NCI-H345 treated with DMSO at 0.1 percent for 48 hours (cell line): ENCODE measurements around the gene SYPL1.
A peak's percentile ranks its signal among the peaks of the same experiment; 100 is the strongest.

ENCODE experiments used
- DNase-seq: peaks from one replicate; lab custom pipeline; 2025; ENCODE audit not compliant: unreplicated experiment; lab: John Stamatoyannopoulos, UW

SYPL1 gene

GRCh38 chr7:106054156-106054910 lies 57.8 kb downstream of the SYPL1 start:
- no peak for DNase-seq

DNA sequence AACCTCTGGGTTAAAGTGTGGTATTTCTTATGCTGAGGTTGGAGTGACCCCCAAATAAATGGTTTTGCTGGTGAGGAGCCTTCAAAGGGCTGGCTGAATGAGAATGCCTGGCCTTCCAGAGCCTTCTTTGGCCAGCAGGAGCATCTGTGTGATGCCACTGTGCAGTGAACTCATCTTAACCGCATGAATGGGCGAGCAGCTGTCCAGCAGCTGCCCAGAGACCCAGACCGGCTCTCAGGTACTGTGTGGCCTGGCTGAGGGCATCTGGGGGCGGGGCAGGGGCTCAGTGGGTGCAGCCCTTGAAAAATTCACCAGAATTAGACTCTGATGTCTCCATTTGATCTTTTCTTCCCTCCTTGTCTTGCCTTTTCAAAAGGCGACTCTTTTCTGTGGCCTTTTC lies 59.0 kb downstream of the SYPL1 start:
- no peak for DNase-seq

DNA sequence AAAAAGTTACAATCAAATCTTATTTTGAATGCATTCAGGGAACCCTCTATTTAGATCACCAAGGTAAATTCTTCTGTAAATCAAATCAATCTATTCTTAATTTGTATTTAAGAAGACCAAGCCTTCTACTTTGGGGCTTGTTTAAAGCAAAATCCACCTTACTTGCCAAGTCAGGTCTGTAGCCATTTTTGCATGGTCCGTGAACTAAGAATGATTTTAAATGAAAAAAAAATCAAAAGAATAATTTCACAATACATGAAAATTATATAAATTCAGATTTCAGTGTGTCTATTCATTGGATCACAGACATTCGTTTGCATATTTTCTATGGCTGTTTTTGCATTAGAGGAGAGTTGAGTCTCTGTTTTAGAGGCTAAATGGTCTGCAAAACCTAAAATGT lies 59.4 kb downstream of the SYPL1 start:
- no peak for DNase-seq

DNA sequence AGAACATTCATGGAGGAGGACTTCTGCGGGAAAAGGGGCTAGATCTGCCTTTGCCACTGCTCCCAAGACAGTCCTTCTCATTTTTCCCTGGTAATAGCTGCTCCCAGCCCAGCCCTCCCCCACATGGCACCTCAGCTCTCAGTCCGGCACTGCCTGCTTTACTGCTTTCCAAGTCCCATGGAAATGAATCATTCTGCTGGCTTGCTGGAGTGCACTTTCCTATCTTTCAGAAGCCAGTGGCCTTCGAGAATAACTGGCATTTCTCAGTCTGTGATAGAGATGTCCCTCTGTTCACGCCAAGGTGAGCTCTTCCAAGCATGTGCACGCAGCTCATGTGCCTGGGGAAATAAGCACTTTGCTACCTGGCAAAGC lies 61.4 kb downstream of the SYPL1 start:
- no peak for DNase-seq

- no peak for DNase-seq
Observed at GRCh38 chr7:106050002-106050745, 61.9 kb downstream of the SYPL1 start.

DNA sequence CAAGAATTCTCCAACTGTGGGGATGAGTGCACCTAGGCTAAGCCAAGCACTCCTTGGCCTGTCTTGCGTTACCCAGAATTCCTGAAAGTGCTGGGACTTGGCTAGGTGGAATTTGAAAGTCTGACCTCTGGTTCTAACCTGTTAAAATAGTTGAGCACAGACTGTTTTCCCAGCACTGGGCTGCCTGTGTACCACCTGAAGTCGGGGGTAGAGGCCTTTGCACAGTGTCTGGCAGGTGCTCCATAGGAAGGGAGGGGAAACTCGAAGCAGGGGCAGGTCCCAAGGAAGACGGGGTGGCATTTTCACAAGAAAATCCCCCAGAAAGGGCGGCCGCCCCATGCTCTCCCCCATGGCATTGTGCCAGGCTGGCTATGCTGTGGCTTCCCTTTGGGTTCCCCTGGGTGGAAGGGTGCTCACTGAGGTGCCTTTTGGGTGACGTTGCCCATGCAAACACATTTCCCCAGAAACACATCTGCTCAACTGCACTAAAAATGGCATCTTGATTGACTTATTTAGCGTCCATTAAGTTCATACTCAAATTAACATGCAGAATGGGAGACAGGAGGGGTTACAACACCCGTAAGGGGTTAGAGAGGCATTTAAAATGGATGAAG lies 62.9 kb downstream of the SYPL1 start:
- no peak for DNase-seq

DNA sequence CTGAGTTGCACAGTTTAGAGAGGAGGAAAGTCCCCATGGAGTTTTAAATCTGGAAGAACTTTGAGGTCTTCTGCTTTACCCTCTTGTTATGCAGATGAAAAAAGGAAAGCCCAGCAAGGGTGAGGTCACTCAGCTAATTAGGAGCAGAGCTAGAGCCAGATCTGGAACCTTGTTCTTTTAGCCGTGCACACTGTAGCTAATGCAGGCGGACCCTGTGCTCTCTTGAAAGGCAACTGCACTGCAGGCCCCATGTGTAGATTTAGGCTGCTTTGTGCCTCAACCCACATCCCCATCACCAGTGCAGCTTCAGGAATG lies 63.4 kb downstream of the SYPL1 start:
- DNase-seq, result no peak

GRCh38 chr7:106047818-106048705 lies 64.0 kb downstream of the SYPL1 start:
- peak; percentile 28 for DNase-seq

DNA sequence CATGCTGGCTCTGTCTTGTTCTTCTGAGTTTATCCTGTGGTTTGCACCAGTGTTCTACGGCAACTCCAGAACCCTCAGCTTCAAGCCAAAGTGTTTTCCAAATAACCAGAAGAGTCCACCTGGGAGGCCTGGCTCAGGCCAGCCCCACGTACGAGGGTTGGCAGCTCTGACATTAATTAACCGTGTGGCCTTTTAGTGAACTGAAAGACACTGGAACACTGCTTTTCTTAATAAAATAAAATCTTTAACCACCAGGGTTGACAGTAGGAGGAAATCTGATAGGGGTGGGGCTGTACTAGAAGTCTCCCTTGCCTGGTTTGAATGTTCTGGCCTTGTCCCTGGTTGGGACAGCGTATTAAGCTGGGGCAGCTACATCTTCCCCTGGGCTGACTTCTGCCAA lies 64.9 kb downstream of the SYPL1 start:
- no peak for DNase-seq

- DNase-seq, result no peak
Observed at GRCh38 chr7:106045586-106045985, 66.5 kb downstream of the SYPL1 start.

- DNase-seq, result no peak
Observed at GRCh38 chr7:106045139-106045538, 67.0 kb downstream of the SYPL1 start.

- no peak for DNase-seq
Observed at GRCh38 chr7:106042196-106042611, 69.9 kb downstream of the SYPL1 start.

- no peak for DNase-seq
Observed at GRCh38 chr7:106041140-106041717, 70.9 kb downstream of the SYPL1 start.
